Measurements from ENCODE around the gene C1QC. TPM values are rescaled to one million over a fixed set of nuclear protein-coding genes. Genes with fewer than 3 reads are reported as not detected.
A peak's percentile ranks its signal among the peaks of the same experiment; 100 is the strongest.

C1QC gene
- total RNA-seq, 4 donors from 2014 or later = 224 to 461 (median 398) TPM

- no peak for TF ChIP-seq CTCF (IDR thresholded peaks at IDR 0.05)
- DNase-seq (ENCODE audit: low spot score) (no peak), ATAC-seq (ENCODE audit: low FRiP score) (peak; percentile 37)
Measured at GRCh38 chr1:22652881-22653316, 9.5 kb downstream of the C1QC start, which contains the start of gene C1QB. Gene C1QB (plus strand): TSS chr1:22653236. CDS start chr1:22659463, 6,227 bp downstream.

DNA sequence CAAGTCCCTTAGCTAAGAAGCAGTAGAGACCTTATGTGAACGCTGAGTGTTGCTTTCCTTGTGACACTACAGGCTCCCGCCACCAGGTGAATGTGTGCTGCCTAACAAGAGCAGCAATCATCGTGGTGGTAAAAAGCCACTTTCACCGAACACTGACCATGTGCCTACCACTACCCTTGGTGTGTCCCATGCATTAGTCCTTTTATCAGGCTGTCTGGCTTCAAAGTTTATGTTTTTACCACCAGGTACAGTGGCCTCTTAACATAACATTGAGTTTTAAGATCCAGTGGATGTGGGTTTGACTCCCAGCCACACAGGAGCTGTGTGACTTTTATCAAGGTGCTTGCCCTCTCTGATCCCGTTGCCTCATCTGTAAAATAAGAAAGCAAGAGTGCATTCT lies 11.3 kb downstream of the C1QC start:
- DNase-seq (ENCODE audit: low spot score) = no peak
- TF ChIP-seq CTCF (IDR thresholded peaks at IDR 0.05) = no peak
- ATAC-seq (ENCODE audit: low FRiP score) = no peak

- no peak for ATAC-seq (ENCODE audit: low FRiP score)
Measured at GRCh38 chr1:22658385-22659163, 15.1 kb downstream of the C1QC start.

DNA sequence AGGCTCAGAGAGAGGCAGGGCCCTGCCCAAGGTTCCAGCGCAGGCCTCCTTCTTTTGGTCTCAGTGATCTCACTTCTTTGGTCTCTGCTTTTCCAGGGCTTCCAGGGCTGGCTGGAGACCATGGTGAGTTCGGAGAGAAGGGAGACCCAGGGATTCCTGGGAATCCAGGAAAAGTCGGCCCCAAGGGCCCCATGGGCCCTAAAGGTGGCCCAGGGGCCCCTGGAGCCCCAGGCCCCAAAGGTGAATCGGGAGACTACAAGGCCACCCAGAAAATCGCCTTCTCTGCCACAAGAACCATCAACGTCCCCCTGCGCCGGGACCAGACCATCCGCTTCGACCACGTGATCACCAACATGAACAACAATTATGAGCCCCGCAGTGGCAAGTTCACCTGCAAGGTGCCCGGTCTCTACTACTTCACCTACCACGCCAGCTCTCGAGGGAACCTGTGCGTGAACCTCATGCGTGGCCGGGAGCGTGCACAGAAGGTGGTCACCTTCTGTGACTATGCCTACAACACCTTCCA lies 17.3 kb downstream of the C1QC start:
- DNase-seq (ENCODE audit: low spot score) (no peak), ATAC-seq (ENCODE audit: low FRiP score) (no peak)
- no peak for TF ChIP-seq CTCF (IDR thresholded peaks at IDR 0.05)

More at GRCh38 chr1:22658385-22659163, 15.1 kb downstream of the C1QC start:
- TF ChIP-seq CTCF (IDR thresholded peaks at IDR 0.05) = no peak
- no peak for DNase-seq (ENCODE audit: low spot score)

DNA sequence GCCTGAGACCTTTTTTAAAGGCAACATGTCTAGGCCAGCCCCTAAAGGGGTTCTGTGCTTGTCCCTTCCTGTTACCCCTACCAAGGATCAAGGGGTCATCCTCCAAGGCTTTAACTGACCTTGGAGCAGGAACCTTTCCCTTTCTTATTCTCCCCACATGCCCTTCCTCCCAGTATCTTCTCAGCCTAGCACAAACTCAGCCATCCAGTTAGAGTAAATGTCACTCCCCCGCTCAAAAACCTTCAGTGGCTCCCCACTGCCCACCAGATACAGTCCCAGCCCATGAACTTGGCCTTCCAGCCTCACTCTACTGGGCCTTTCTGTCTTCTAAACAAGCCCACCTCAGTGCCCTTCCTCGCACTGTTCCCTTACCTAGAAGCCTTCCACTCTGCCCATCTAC lies 18.4 kb downstream of the C1QC start:
- TF ChIP-seq CTCF (IDR thresholded peaks at IDR 0.05) = no peak
- ATAC-seq (ENCODE audit: low FRiP score) = no peak
- no peak for DNase-seq (ENCODE audit: low spot score)

- DNase-seq (ENCODE audit: low spot score) (no peak), ATAC-seq (ENCODE audit: low FRiP score) (peak; percentile 18)
- no peak for TF ChIP-seq CTCF (IDR thresholded peaks at IDR 0.05)
Measured at GRCh38 chr1:22662318-22662717, 18.9 kb downstream of the C1QC start.

- no peak for TF ChIP-seq CTCF (IDR thresholded peaks at IDR 0.05)
- ATAC-seq (ENCODE audit: low FRiP score) (no peak), DNase-seq (ENCODE audit: low spot score) (no peak)
Measured at GRCh38 chr1:22662986-22663408, 19.6 kb downstream of the C1QC start.

All from omental fat pad (tissue), 4 donors.